Panc1 (cell line): ENCODE results near the gene PKN3. TPM values are rescaled to one million over a fixed set of nuclear protein-coding genes. Genes with fewer than 3 reads are reported as not detected.
A peak's percentile ranks its signal among the peaks of the same experiment; 100 is the strongest.

ENCODE experiments used
- ATAC-seq: fragments of 200-7000 bp; cut with Tn5 transposase; 2 replicates; pipeline ENCODE4 v1.9.1; 2020; ENCODE audit warnings: mild to moderate bottlenecking, moderate library complexity
- BruUV-seq: library from RNA; stranded (reverse); fragments of 400-500 nt; replicated peaks from 2 replicates; lab custom pipeline; 2021; lab: Mats Ljungman, UMichigan
- CTCF ChIA-PET: fragments of 300-600 bp; sonication (Branson Sonifier 250); formaldehyde crosslinking; loops from one replicate; lab custom pipeline; 2022; ENCODE audit warnings: antibody characterized with exemption; lab: Charles Lee
- POLR2A ChIA-PET: fragments of 300-600 bp; sonication (Branson Sonifier 250); formaldehyde crosslinking; loops from one replicate; lab custom pipeline; 2022; ENCODE audit warnings: antibody characterized with exemption; lab: Charles Lee
- DNase-seq: peaks from one replicate; pipeline ENCODE4 v3.0.0-alpha.2; 2010; ENCODE audit warnings: low read depth, low spot score
- H3K27ac ChIP-seq: 2 replicates; pipeline ENCODE4 v1.5.1; 2011; ENCODE audit warnings: mild to moderate bottlenecking, low read length, inconsistent platforms
- H3K27me3 ChIP-seq: fragments of 200-500 bp; sonication (Bioruptor generic); 2 replicates; pipeline ENCODE4 v1.6.0; 2014; ENCODE audit warnings: low read length, inconsistent platforms; ENCODE audit not compliant: control insufficient read depth, insufficient read depth
- H3K36me3 ChIP-seq: fragments of 200-500 bp; sonication (Bioruptor generic); 2 replicates; pipeline ENCODE4 v1.5.1; 2014; ENCODE audit warnings: inconsistent platforms, mild to moderate bottlenecking, low read length, moderate library complexity; ENCODE audit not compliant: control insufficient read depth, insufficient read depth
- H3K4me1 ChIP-seq: 2 replicates; pipeline ENCODE4 v1.5.1; 2011; ENCODE audit warnings: inconsistent platforms, mild to moderate bottlenecking, low read length, moderate library complexity; ENCODE audit not compliant: control insufficient read depth, insufficient read depth
- H3K4me3 ChIP-seq, 2 experiments: 2 replicates each; pipeline ENCODE4 v1.5.1; 2011 to 2012; ENCODE audit warnings: low read depth in 2 of 2, low read length in 2 of 2, mild to moderate bottlenecking in 2 of 2, inconsistent platforms in 1 of 2, moderate library complexity in 1 of 2
- H3K9me3 ChIP-seq: fragments of 200-500 bp; sonication (Bioruptor generic); 2 replicates; pipeline ENCODE4 v1.5.1; 2014; ENCODE audit warnings: low read depth, mild to moderate bottlenecking, inconsistent platforms, low read length, moderate library complexity; ENCODE audit not compliant: control insufficient read depth, insufficient read depth
- POLR2AphosphoS5 ChIP-seq: IDR thresholded peaks from 2 replicates; pipeline ENCODE4 v1.6.1; 2012; ENCODE audit warnings: mild to moderate bottlenecking, low read depth, low read length, moderate library complexity
- SIN3A ChIP-seq: IDR thresholded peaks from 2 replicates; pipeline ENCODE4 v1.6.1; 2012; ENCODE audit warnings: low read depth, mild to moderate bottlenecking, low read length, moderate library complexity, borderline replicate concordance; ENCODE audit not compliant: insufficient read depth
- TCF7L2 ChIP-seq: IDR thresholded peaks from 2 replicates; pipeline ENCODE4 v1.6.1; 2011; ENCODE audit warnings: mild to moderate bottlenecking, low read depth, low read length, inconsistent platforms
- in situ Hi-C: cut with HindIII; loops from 2 replicates; pipeline ENCODE4 v1.10.0; 2016; ENCODE audit warnings: low sequenced_read_pairs, low pct_unique_long_range_greater_than_20kb
- intact Hi-C: fragments of 100-400 bp; cut with micrococcal nuclease; formaldehyde crosslinking; loops from one replicate; pipeline ENCODE4 v1.10.0; 2022; ENCODE audit not compliant: unreplicated experiment
- total RNA-seq: library from RNA; stranded (reverse); gene quantifications from one replicate; pipeline ENCODE4 v1.2.1, GENCODE V29; 2021; ENCODE audit not compliant: unreplicated experiment
- TF ChIP-seq, protein P1 (sequence below): fragments of 450-650 bp; IDR thresholded peaks from 2 replicates; pipeline ENCODE4 v1.5.1; 2017; ENCODE audit warnings: mild to moderate bottlenecking
- TF ChIP-seq, protein P2 (sequence below), 2 experiments: IDR thresholded peaks; 2 replicates each; pipeline ENCODE4 v1.6.1; 2011 to 2012; ENCODE audit warnings: low read depth in 2 of 2, control low read depth in 1 of 2, low read length in 1 of 2, mild to moderate bottlenecking in 1 of 2, moderate library complexity in 1 of 2; ENCODE audit not compliant: insufficient read depth in 1 of 2

The PKN3 gene
- total RNA-seq, 1 experiment from 2014 or later, result 19.9 TPM

DNA sequence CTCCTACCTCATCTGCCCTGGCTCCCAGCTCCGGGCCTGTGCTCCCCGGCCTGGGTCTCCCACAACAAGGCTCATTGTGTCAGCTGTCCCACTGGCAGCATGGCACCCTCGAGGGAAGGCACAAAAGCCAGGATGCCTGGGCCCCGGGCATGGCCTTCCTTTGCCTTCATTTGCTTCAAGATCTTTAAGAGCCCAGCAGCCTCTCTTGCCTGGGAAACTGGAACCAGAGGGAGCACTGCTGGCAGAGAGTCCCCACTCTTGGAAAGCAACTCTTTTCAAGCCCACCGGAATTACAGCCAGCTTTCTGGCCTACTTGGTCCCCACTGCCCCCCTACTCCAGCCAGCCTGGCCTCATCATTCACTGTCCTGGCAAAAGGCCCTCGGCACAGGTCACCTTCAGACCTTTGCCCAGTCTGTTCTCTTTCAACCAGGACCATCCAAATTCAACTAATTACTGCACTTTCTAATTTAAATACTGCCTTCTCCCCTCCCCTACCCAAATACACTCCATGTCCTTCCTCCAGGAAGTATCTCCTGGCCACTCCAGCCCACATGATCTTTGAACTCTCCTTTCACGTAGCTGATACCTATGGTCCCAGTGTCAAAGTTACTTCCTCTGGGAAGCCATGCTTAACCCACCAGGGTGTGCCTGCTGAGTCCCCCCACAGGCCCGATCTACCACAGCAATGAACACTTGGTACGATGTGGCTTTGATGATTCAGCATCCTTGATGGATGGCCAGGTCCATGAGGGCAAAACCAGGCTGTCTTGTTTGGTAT is 60.6 kb downstream of the PKN3 start:
- TF ChIP-seq, protein P1, sequence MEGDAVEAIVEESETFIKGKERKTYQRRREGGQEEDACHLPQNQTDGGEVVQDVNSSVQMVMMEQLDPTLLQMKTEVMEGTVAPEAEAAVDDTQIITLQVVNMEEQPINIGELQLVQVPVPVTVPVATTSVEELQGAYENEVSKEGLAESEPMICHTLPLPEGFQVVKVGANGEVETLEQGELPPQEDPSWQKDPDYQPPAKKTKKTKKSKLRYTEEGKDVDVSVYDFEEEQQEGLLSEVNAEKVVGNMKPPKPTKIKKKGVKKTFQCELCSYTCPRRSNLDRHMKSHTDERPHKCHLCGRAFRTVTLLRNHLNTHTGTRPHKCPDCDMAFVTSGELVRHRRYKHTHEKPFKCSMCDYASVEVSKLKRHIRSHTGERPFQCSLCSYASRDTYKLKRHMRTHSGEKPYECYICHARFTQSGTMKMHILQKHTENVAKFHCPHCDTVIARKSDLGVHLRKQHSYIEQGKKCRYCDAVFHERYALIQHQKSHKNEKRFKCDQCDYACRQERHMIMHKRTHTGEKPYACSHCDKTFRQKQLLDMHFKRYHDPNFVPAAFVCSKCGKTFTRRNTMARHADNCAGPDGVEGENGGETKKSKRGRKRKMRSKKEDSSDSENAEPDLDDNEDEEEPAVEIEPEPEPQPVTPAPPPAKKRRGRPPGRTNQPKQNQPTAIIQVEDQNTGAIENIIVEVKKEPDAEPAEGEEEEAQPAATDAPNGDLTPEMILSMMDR, result no peak
- TF ChIP-seq SIN3A, result no peak
- no peak for TF ChIP-seq TCF7L2
- TF ChIP-seq POLR2AphosphoS5, result no peak
- H3K27me3 ChIP-seq, result no peaks in the 10 kb centered on the region
- DNase-seq, result no peak
- BruUV-seq, result no TSS peak
- in situ Hi-C loops (no loop called here), intact Hi-C loops (no loop called here)
- no peak overlapping the region for H3K4me3 ChIP-seq
- POLR2A ChIA-PET, result no interaction called here
- H3K4me1 ChIP-seq, result no peaks in the 10 kb centered on the region
- H3K9me3 ChIP-seq, result no peaks in the 10 kb centered on the region
- H3K36me3 ChIP-seq, result no peaks in the 10 kb centered on the region
- no peak overlapping the region for H3K27ac ChIP-seq
- no peak for ATAC-seq
- CTCF ChIA-PET, result interaction anchor here (0.6 kb wide), 1 partner anchor 717 kb away, joined by 3 read pairs; no protein-coding TSS in a partner anchor

DNA sequence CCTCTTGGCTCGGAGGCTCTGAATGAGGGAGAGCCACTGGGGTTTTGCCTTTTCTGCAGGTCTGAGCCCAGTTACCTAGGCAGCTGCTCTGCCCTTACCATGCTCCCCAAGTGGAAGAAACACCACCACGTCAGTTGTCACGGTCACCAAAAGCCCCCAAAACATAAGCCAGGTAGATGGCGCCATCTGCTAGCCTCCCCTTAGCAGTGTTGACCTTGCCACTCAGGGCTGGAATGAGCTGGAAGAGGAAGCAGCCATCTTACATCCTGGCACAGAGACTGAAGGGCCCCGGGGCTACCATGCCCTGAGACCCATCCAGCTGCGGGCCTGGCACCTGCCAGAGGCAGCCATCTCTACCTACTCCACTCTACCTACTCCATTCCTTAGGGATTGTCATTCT is 62.1 kb downstream of the PKN3 start:
- Histone ChIP-seq H3K27me3 (no peaks in the 10 kb centered on the region), H3K9me3 (no peaks in the 10 kb centered on the region), H3K36me3 (no peaks in the 10 kb centered on the region), H3K27ac (no peak overlapping the region), H3K4me1 (no peaks in the 10 kb centered on the region), H3K4me3 (no peak overlapping the region)
- TF ChIP-seq SIN3A (no peak), POLR2AphosphoS5 (no peak), TCF7L2 (no peak)
- TF ChIP-seq, protein P2, sequence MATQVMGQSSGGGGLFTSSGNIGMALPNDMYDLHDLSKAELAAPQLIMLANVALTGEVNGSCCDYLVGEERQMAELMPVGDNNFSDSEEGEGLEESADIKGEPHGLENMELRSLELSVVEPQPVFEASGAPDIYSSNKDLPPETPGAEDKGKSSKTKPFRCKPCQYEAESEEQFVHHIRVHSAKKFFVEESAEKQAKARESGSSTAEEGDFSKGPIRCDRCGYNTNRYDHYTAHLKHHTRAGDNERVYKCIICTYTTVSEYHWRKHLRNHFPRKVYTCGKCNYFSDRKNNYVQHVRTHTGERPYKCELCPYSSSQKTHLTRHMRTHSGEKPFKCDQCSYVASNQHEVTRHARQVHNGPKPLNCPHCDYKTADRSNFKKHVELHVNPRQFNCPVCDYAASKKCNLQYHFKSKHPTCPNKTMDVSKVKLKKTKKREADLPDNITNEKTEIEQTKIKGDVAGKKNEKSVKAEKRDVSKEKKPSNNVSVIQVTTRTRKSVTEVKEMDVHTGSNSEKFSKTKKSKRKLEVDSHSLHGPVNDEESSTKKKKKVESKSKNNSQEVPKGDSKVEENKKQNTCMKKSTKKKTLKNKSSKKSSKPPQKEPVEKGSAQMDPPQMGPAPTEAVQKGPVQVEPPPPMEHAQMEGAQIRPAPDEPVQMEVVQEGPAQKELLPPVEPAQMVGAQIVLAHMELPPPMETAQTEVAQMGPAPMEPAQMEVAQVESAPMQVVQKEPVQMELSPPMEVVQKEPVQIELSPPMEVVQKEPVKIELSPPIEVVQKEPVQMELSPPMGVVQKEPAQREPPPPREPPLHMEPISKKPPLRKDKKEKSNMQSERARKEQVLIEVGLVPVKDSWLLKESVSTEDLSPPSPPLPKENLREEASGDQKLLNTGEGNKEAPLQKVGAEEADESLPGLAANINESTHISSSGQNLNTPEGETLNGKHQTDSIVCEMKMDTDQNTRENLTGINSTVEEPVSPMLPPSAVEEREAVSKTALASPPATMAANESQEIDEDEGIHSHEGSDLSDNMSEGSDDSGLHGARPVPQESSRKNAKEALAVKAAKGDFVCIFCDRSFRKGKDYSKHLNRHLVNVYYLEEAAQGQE (IDR thresholded peaks at IDR 0.05; ENCODE audit: insufficient read depth in 1 of 2, low read depth in 2 of 2, low read length in 1 of 2), result no peak
- TF ChIP-seq, protein P1, result no peak
- peak; percentile 26; the same call in 1 of the 2 replicates for ATAC-seq
- DNase-seq, result no peak
- intact Hi-C loops (no loop called here), in situ Hi-C loops (no loop called here)
- CTCF ChIA-PET, result no interaction called here
- BruUV-seq, result no TSS peak
- POLR2A ChIA-PET, result interaction anchor here (0.6 kb wide), 1 partner anchor 8 kb away, joined by 3 read pairs; no protein-coding TSS in a partner anchor
